ENCODE measurements around the gene ATP5F1E. TPM values are rescaled to one million over a fixed set of nuclear protein-coding genes. Genes with fewer than 3 reads are reported as not detected.

ATP5F1E gene
- total RNA-seq, 1 experiment from 2014 or later, result 23.2 TPM

Other genes starting within 250 kb of the ATP5F1E start
- 0.11 TPM in 1 of 2 replicates, not detected in the other for gene GNAS-AS1, start 181.4 kb downstream of the ATP5F1E start, total RNA-seq (2014; rRNA removed)
- 462 and 481 TPM in 2 replicates for gene GNAS, start 179.6 kb downstream of the ATP5F1E start, total RNA-seq (2014; rRNA removed)
- gene NELFCD, start 51.1 kb downstream of the ATP5F1E start, total RNA-seq (2014; rRNA removed), result 56.1 and 62.3 TPM in 2 replicates
- 154 and 161 TPM in 2 replicates for gene CTSZ, start 25.1 kb downstream of the ATP5F1E start, total RNA-seq (2014; rRNA removed)
- not detected in 2 replicates for gene TUBB1, start 12.9 kb downstream of the ATP5F1E start, total RNA-seq (2014; rRNA removed)
- 58.2 and 65.1 TPM in 2 replicates for gene PRELID3B, start 10.5 kb upstream of the ATP5F1E start, total RNA-seq (2014; rRNA removed)
- not detected in 2 replicates for gene ZNF831, start 131.5 kb upstream of the ATP5F1E start, total RNA-seq (2014; rRNA removed)